Keratinocyte (primary cell): Measurements from ENCODE around the gene PRR23E.

Source experiments
- EZH2 ChIP-seq: IDR thresholded peaks from one replicate; pipeline ENCODE4 v1.6.1; 2012; ENCODE audit warnings: inconsistent platforms, mild to moderate bottlenecking, low read length, moderate library complexity
- TF ChIP-seq, protein P1 (sequence below), 3 experiments: IDR thresholded peaks in 1 of 3; conservative IDR thresholded peaks in 1 of 3; optimal IDR thresholded peaks in 1 of 3; 2 replicates in 2 of 3; 3 replicates in 1 of 3; pipeline versions ENCODE3 to v1.5.1; 2011; ENCODE audit warnings: low read length in 3 of 3, mild to moderate bottlenecking in 3 of 3, moderate library complexity in 2 of 3, control low read depth in 1 of 3, inconsistent platforms in 1 of 3; ENCODE audit not compliant: insufficient read depth in 2 of 3; ENCODE audit errors: extremely low read depth in 1 of 3

DNA sequence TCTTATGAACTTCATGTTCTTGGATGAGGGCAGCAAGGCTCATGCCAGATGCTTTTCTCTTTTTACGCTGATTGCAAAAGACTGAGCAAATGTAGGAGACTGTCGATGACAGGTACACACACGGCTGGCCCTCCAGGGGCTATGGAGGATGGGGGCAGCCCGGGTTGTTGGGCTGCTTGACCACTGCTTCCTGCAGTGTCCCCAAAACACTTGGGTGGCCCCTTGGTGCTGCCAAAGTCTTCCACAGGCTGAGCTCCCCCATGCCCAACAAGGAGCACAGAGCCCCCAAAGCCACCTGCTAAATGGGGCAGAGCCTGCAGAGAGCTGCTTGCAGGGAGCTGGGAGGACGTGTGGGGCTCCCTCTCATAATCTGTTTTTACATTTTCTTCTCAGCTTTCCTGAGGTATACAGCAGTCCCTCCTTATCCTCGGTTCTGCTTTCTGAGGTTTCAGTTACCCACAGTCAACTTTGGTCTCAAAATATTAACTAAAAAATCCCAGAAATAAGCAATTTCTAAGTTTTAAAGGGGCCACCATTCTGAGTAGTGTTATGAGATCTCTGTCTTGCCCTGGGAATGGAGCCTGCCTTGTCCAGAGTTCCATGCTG lies 7.3 kb downstream of the PRR23E start:
- TF ChIP-seq, protein P1, sequence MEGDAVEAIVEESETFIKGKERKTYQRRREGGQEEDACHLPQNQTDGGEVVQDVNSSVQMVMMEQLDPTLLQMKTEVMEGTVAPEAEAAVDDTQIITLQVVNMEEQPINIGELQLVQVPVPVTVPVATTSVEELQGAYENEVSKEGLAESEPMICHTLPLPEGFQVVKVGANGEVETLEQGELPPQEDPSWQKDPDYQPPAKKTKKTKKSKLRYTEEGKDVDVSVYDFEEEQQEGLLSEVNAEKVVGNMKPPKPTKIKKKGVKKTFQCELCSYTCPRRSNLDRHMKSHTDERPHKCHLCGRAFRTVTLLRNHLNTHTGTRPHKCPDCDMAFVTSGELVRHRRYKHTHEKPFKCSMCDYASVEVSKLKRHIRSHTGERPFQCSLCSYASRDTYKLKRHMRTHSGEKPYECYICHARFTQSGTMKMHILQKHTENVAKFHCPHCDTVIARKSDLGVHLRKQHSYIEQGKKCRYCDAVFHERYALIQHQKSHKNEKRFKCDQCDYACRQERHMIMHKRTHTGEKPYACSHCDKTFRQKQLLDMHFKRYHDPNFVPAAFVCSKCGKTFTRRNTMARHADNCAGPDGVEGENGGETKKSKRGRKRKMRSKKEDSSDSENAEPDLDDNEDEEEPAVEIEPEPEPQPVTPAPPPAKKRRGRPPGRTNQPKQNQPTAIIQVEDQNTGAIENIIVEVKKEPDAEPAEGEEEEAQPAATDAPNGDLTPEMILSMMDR (optimal IDR thresholded peaks at IDR 0.05 in 1 of 3, IDR thresholded peaks at IDR 0.05 in 1 of 3, conservative IDR thresholded peaks at IDR 0.05 in 1 of 3; ENCODE audit: extremely low read depth in 1 of 3, insufficient read depth in 2 of 3, low read length in 3 of 3) = no peak
- TF ChIP-seq EZH2 = no peak
